GM12878 (cell line): ENCODE results near the gene KIRREL3.

Source experiments
- CBFB ChIP-seq: IDR thresholded peaks from 2 replicates; pipeline ENCODE4 v1.6.1; 2016; ENCODE audit warnings: antibody characterized with exemption, low read depth
- EZH2 ChIP-seq: IDR thresholded peaks from 2 replicates; pipeline ENCODE4 v1.6.1; 2012; ENCODE audit warnings: low read depth, mild to moderate bottlenecking, control low read depth, inconsistent platforms, low read length, borderline replicate concordance; ENCODE audit not compliant: control insufficient read depth
- POLR2A ChIP-seq: IDR thresholded peaks from 2 replicates; pipeline ENCODE4 v1.6.1; 2011; ENCODE audit warnings: low read depth, mild to moderate bottlenecking, low read length
- SMC3 ChIP-seq: IDR thresholded peaks from 2 replicates; pipeline ENCODE4 v1.6.1; 2011; ENCODE audit warnings: low read length, improper control_type of control experiment, borderline replicate concordance
- ZZZ3 ChIP-seq: IDR thresholded peaks from 2 replicates; pipeline ENCODE4 v1.6.1; 2011; ENCODE audit warnings: low read depth; ENCODE audit not compliant: control insufficient read depth, insufficient read length
- TF ChIP-seq, protein P1 (sequence below): IDR thresholded peaks from 2 replicates; pipeline ENCODE4 v1.6.1; 2011; ENCODE audit warnings: mild to moderate bottlenecking, low read depth, low read length, moderate library complexity; ENCODE audit not compliant: insufficient replicate concordance
- TF ChIP-seq, protein P2 (sequence below), 3 experiments: IDR thresholded peaks in 2 of 3; conservative IDR thresholded peaks in 1 of 3; 2 replicates each; pipeline ENCODE4 v1.5.1; 2011; ENCODE audit warnings: low read depth in 3 of 3, low read length in 3 of 3, mild to moderate bottlenecking in 3 of 3, control low read depth in 2 of 3, moderate library complexity in 2 of 3, inconsistent platforms in 1 of 3, mixed read lengths in 1 of 3; ENCODE audit not compliant: control insufficient read depth in 2 of 3, insufficient read depth in 1 of 3; ENCODE audit errors: extremely low read depth in 1 of 3

DNA sequence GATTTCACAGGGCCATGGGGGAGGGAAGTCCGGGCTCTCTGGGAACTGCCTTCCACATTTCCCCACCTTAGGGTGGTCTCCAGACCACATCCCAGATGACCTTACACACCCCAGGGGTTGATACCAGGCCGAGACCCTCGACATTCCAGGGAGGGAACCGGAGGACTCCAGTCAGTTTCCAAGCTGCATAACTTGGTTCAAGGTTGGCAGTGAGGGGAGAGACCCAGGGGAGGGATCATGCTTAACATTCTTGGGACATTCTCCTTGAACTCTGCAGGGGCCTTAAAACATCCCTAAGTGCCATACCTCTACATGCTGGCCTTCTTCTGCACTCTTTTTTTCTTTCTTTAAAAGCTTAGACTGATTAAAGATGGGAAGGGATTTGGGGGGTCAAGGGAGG lies 394.1 kb downstream of the KIRREL3 start:
- TF ChIP-seq POLR2A (no peak), SMC3 (no peak), ZZZ3 (no peak), EZH2 (no peak), CBFB (no peak)
- TF ChIP-seq, protein P1, sequence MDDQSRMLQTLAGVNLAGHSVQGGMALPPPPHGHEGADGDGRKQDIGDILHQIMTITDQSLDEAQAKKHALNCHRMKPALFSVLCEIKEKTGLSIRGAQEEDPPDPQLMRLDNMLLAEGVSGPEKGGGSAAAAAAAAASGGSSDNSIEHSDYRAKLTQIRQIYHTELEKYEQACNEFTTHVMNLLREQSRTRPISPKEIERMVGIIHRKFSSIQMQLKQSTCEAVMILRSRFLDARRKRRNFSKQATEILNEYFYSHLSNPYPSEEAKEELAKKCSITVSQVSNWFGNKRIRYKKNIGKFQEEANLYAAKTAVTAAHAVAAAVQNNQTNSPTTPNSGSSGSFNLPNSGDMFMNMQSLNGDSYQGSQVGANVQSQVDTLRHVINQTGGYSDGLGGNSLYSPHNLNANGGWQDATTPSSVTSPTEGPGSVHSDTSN: no peak
- TF ChIP-seq, protein P2, sequence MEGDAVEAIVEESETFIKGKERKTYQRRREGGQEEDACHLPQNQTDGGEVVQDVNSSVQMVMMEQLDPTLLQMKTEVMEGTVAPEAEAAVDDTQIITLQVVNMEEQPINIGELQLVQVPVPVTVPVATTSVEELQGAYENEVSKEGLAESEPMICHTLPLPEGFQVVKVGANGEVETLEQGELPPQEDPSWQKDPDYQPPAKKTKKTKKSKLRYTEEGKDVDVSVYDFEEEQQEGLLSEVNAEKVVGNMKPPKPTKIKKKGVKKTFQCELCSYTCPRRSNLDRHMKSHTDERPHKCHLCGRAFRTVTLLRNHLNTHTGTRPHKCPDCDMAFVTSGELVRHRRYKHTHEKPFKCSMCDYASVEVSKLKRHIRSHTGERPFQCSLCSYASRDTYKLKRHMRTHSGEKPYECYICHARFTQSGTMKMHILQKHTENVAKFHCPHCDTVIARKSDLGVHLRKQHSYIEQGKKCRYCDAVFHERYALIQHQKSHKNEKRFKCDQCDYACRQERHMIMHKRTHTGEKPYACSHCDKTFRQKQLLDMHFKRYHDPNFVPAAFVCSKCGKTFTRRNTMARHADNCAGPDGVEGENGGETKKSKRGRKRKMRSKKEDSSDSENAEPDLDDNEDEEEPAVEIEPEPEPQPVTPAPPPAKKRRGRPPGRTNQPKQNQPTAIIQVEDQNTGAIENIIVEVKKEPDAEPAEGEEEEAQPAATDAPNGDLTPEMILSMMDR (IDR thresholded peaks at IDR 0.05 in 2 of 3, conservative IDR thresholded peaks at IDR 0.05 in 1 of 3; ENCODE audit: control insufficient read depth in 2 of 3, extremely low read depth in 1 of 3, insufficient read depth in 1 of 3, low read depth in 3 of 3, low read length in 3 of 3): no peak
